ENCODE results near the gene MRTFB.
"Not testable (repeated sequence)": the region's sequence is repeated elsewhere in the genome, so short reads cannot be mapped to it uniquely, and the experiment has no call there.

MRTFB gene

DNA sequence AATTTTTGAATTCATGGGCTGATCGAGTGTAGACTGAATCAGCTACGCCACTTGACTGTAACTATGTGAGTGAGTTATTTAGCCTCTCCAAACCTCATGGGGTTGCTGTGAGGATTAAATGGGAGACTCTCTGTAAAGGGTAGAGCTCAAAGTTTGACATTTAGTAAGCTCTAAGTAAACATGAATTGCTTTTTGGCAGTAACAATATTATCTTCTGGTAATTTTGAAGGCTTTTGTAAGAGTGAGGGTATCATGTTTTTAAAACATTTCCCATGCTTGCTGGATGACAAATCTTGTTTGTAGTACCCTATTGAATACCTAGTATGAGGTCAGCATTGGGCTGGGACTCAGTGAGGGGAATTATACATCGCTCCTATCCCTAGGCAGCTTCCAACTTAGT, 35.3 kb downstream of the MRTFB start:
- DNase-seq: no peak

- no peak for DNase-seq
Observed at GRCh38 chr16:14106961-14107360, 35.8 kb downstream of the MRTFB start.

DNA sequence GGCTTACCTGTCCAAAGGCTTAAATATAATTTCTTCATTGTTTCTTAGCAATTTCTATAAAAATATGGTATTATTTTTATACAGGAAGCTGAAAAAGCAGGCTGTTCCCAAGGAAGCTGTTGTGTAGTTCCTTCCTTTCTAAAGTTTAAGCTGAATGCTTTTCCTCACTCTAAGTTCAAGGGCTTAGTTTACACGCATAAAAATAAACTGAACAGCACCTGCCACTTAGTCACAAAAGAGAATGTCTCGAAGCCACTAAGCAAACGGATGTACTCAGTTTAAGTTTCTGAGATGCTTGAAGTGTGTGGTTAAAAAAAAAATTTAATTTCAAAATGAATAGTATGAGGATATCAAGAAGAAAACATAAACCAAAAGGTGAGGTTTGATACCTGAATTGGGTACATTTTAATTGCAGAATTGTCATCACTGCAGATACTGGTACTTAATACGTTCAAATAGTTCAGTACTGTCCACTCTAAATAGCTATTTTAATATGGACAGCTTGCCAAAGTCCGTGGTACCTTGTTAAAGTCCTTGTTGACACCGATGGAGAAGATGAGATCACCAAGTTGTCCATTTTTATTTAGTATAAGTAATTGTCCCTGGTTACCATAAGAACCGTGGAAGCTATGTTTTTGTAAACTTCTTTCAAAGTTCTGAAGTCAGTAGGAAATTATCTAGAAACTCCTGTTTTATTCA, 38.1 kb downstream of the MRTFB start:
- no peak for DNase-seq

- no peak for DNase-seq
Observed at GRCh38 chr16:14109782-14110727, 38.9 kb downstream of the MRTFB start.

GRCh38 chr16:14110728-14111251, 39.7 kb downstream of the MRTFB start:
- no peak for DNase-seq

- peak; percentile 71 for DNase-seq
Observed at GRCh38 chr16:14111713-14112538, 40.8 kb downstream of the MRTFB start.

GRCh38 chr16:14112539-14112856, 41.4 kb downstream of the MRTFB start:
- DNase-seq: no peak

DNA sequence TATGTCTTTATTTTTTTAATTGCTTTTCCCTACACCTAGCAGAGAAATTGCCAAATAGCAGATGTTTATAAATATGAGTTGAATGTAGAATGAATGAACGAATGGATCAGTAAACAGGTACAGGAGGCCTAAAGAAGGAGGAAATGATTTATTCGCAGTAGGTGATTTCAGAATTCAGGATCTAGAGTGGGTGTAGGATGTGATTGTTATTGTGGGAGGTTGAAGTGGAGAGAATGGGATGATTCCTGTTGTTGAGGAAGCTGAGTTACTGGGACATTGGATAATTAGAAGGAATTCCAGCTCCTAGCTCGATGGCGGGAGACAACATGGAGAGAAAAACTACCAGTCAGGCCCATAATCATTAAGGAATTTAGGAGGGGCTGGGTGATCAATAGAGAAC, 42.2 kb downstream of the MRTFB start:
- DNase-seq: no peak

GRCh38 chr16:14117051-14117450, 45.9 kb downstream of the MRTFB start:
- DNase-seq: no peak

GRCh38 chr16:14119799-14120198, 48.7 kb downstream of the MRTFB start:
- DNase-seq: no peak

DNA sequence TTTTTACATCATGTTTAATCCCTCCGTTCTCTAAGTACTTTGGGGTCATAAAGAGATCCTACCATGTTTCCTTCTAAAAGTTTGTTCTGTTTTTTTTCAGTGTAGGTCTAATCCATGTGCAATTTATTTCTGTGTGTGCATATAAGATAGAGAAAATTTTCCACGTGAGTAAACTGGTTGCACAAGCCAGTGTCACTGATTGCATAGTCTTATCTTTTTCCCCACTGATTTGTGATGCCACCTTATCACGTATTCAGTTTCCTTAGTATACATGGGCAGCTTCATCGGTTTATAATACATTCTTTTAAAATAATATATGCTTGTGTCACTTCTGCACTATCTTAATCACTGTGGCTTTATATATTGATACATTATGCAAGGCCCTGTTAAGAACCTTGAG, 49.2 kb downstream of the MRTFB start:
- no peak for DNase-seq

DNA sequence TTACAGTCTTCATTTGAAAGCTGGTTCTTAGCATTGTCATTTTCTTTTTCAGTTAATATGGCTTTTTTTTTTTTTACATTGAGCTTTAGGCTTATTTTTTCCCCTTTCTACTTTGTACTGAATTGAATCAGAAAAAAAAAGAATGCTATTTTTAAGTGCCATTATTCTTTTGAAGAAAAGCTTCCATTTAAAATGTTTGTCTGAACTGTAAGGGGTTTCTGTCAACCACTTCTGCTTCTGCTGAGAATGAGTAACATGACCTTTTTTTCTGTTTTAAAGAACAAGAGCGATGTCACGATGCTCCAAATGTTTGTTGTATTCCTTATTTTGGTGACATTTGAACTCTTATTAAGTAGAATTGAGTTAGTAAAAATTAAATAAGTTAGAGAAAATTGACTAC, 50.0 kb downstream of the MRTFB start:
- no peak for DNase-seq

DNA sequence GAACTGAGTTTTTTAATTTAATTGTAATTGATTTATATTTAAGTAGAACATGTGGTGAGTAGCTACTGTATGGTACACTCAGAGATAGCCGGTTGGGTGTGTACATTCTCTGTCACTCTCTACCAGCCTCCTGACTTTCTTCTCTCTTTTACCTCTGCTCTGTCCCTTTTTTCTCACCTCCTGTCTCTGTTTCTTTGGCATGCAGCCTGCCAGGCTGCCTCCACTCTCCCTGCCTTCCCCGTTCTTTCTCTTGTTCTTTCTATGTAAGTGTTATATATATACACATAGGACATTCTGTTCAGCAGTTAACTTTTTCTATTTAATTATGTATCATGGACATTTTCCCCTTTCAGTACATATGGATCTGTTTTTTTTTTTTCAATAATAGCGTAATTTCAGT, 50.8 kb downstream of the MRTFB start:
- DNase-seq: no peak

DNA sequence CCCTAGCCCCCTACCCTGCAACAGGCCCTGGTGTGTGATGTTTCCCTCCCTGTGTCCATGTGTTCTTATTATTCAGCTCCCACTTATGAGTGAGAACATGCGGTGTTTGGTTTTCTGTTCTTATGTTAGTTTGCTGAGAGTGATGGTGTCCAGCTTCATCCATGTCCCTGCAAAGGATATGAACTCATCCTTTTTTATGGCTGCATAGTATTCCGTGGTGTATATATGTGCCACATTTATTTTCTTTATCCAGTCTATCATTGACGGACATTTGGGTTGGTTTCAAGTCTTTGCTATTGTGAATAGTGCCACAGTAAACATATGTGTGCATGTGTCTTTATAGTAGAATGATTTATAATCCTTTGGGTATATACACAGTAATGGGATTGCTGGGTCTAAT, 51.3 kb downstream of the MRTFB start:
- DNase-seq: not testable (repeated sequence)

GRCh38 chr16:14125000-14125681, 54.0 kb downstream of the MRTFB start:
- DNase-seq: no peak

DNA sequence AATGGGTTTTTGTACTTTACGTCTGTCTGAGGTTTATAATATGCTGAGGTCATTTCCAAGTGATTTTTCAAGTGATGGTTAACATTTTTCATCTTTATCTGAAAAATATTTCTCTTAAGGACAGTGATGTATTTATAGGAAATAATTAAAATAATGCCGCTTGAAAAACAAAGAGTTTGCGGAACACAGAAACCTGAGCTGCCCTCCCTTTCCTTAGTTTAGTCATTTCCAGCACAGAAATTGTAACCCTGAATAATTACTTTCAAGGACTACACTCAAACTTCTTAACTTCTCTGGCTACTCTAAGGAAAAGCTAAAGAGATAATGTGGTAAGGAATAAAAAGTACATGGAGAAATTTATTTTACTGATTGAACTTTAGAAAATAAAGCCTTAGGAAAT, 54.6 kb downstream of the MRTFB start:
- no peak for DNase-seq

- DNase-seq: no peak
Observed at GRCh38 chr16:14128097-14128496, 57.0 kb downstream of the MRTFB start.

DNA sequence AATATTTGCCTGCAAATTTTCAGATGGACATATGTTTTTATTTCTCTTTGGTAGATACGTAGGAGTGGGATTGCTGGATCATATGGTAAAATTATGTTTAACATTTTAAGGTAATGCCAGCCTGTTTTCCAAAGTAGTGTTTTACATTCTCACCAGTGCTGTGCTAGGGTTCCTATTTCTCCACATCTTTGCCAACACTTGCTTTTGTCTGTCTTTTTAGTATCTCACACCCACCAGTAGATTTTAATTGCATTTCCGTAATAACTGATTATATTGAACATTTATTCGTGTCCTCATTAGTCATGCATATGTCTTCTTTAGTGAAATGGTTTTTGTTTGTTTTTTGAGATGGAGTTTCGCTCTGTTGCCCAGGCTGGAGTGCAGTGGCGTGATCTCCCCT, 58.4 kb downstream of the MRTFB start:
- no peak for DNase-seq

DNA sequence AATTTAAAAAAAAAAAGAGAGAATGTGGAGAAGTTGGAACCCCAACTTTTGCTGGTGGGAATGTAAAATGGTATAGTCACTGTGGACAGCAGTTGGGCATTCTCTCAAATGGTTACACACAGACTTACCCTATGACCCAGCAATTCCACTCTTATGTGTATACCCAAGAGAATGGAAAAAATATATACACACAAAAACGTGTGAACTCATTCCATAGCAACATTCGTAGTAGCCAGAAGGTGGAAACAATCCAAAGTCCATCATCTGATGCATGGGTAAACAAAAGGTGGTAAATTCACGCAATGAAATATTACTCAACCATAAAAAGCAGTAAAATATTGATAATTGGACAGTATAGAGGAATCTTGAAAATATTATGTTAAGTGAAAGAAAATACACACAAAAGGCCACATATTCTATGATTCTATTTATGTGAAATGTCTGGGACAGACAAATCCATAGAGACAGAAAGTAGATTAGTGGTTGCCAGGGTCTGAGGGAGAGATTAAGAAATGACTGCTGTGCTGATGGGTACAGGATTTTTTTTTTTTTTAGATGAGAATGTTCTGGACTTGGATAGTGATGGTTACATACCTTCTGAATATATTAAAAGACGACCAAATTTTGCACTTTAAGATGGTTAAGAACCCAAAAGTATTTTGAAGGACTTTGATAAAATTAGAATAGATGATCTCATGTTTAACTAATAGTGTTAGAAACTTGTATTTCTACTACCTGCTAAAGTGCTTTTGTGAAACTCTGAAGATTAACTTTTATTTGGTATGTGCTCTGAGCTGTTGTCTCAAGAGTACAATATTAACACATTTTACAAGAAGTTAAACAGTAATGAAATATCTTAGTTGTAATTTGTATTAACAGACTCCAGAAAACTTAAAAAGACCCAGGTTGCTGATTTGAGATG, 60.9 kb downstream of the MRTFB start:
- DNase-seq: no peak

DNA sequence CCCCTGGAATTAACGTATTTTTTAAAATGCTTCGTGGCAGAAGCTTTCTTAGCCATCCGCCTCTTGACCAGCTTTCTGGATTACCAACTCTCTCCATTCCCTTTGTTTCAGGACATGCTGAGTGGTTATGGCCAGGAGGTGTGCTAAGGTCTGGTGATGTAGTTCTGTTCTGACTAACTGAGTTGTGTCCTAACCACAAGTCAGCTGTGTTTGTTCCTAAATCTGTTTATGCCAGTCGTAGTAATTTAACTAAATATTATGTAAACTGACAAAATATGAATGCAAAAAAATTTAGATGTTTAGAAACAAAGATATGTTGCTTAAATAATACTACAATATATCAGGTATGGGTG, 61.6 kb downstream of the MRTFB start:
- DNase-seq: no peak

DNA sequence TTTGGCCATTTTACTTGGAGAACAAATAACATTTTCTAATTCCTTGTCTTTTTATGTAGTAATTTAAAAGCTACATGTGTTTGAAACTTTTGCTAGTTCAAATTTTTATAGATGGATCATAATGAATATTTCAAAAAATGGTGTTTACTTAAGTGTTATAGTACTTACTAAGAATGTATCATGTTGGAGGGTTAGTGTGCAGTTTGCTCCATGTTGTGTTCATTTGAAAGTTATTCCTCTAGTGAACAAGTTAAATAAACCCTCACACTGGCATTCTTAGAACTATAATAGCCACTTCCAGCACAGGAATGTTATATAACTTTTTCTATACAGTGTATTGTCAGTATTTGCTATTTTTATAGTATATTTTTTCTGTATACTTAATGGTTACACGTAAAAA, 62.8 kb downstream of the MRTFB start:
- no peak for DNase-seq

GRCh38 chr16:14135704-14136103, 64.6 kb downstream of the MRTFB start:
- DNase-seq: no peak

Data from NCI-H2029 treated with DMSO at 0.1 percent for 48 hours (cell line).